ENCODE measurements around the gene ZDHHC12.

GRCh38 chr9:128719919-128720605, 3.9 kb downstream of the ZDHHC12 start:
- TF ChIP-seq CTCF (IDR thresholded peaks at IDR 0.05) = no peak
- no peak for TF ChIP-seq POLR2AphosphoS5 (IDR thresholded peaks at IDR 0.05)
- TF ChIP-seq EP300 (IDR thresholded peaks at IDR 0.05) = no peak
